Neural cell (in vitro differentiated cells): ENCODE data around the gene HBQ1. TPM values are rescaled to one million over a fixed set of nuclear protein-coding genes. Genes with fewer than 3 reads are reported as not detected.

Experiments used
- H2AFZ ChIP-seq: fragments of 200-600, 300-800 bp; sonication (generic), shearing (Covaris generic); 2 replicates; pipeline ENCODE4 v1.6.0; 2014; ENCODE audit warnings: low read depth, mild to moderate bottlenecking, antibody characterized with exemption, low read length, moderate library complexity
- H3F3A ChIP-seq: fragments of 200-600 bp; shearing (Covaris generic); 2 replicates; pipeline ENCODE4 v1.6.1; 2016; ENCODE audit warnings: mild to moderate bottlenecking, moderate library complexity, mixed read lengths, antibody characterized with exemption, low read length; ENCODE audit not compliant: insufficient read depth, poor library complexity, severe bottlenecking
- H3K27ac ChIP-seq: fragments of 200-600, 300-800 bp; sonication (generic), shearing (Covaris generic); 2 replicates; pipeline ENCODE4 v1.5.1; 2014; ENCODE audit warnings: mild to moderate bottlenecking, low read length, moderate library complexity
- H3K27me3 ChIP-seq: fragments of 300-800, 200-600 bp; sonication (generic), shearing (Covaris generic); 2 replicates; pipeline ENCODE4 v1.6.0; 2014; ENCODE audit warnings: mild to moderate bottlenecking, low read depth, low read length, moderate library complexity; ENCODE audit not compliant: insufficient read depth
- H3K36me3 ChIP-seq: fragments of 300-800, 200-600 bp; sonication (generic), shearing (Covaris generic); 2 replicates; pipeline ENCODE4 v1.5.1; 2014; ENCODE audit warnings: mild to moderate bottlenecking, antibody characterized with exemption, low read length, moderate library complexity; ENCODE audit not compliant: insufficient read depth
- H3K4me2 ChIP-seq: fragments of 300-800, 200-600 bp; sonication (generic), shearing (Covaris generic); 2 replicates; pipeline ENCODE4 v1.6.0; 2014; ENCODE audit warnings: mild to moderate bottlenecking, low read length
- H3K4me3 ChIP-seq: fragments of 300-800, 200-600 bp; sonication (generic), shearing (Covaris generic); 2 replicates; pipeline ENCODE4 v1.5.1; 2014; ENCODE audit warnings: mild to moderate bottlenecking, low read length, moderate library complexity
- H3K79me2 ChIP-seq: fragments of 200-600 bp; shearing (Covaris generic); replicated peaks from 2 replicates; pipeline ENCODE4 v1.6.0; 2014; ENCODE audit warnings: mild to moderate bottlenecking, low read length, moderate library complexity; ENCODE audit not compliant: insufficient read depth
- H3K9ac ChIP-seq: fragments of 300-800, 200-600 bp; sonication (generic), shearing (Covaris generic); 2 replicates; pipeline ENCODE4 v1.6.1; 2016; ENCODE audit warnings: mild to moderate bottlenecking, low read length, mixed read lengths
- H3K9me2 ChIP-seq: fragments of 200-600 bp; shearing (Covaris generic); 2 replicates; pipeline ENCODE4 v1.6.1; 2016; ENCODE audit warnings: mild to moderate bottlenecking, low read length, mixed read lengths; ENCODE audit not compliant: insufficient read depth
- H3K9me3 ChIP-seq: fragments of 200-600, 300-800 bp; sonication (generic), shearing (Covaris generic); 2 replicates; pipeline ENCODE4 v1.6.1; 2016; ENCODE audit warnings: mild to moderate bottlenecking, mixed run types, low read length, moderate library complexity, mixed read lengths
- H4K20me1 ChIP-seq: fragments of 200-600 bp; shearing (Covaris generic); 2 replicates; pipeline ENCODE4 v1.6.1; 2016; ENCODE audit warnings: mild to moderate bottlenecking, mixed run types; ENCODE audit not compliant: insufficient read depth
- CTCF ChIP-seq: fragments of 450-650 bp; IDR thresholded peaks from 2 replicates; pipeline ENCODE4 v1.5.1; 2014; ENCODE audit warnings: antibody characterized with exemption, mild to moderate bottlenecking, moderate library complexity; ENCODE audit not compliant: poor library complexity, severe bottlenecking
- EP300 ChIP-seq: fragments of 450-650 bp; conservative IDR thresholded peaks from 2 replicates; pipeline ENCODE4 v1.6.1; 2014; ENCODE audit warnings: antibody characterized with exemption, mild to moderate bottlenecking, moderate library complexity; ENCODE audit not compliant: poor library complexity, severe bottlenecking
- EZH2 ChIP-seq: fragments of 200-600, 300-800 bp; shearing (Covaris generic), sonication (generic); IDR thresholded peaks from 2 replicates; pipeline ENCODE4 v1.6.1; 2014; ENCODE audit warnings: antibody characterized with exemption, low read length, borderline replicate concordance, mild to moderate bottlenecking; ENCODE audit not compliant: insufficient read depth, poor library complexity, severe bottlenecking
- MXI1 ChIP-seq: fragments of 450-650 bp; conservative IDR thresholded peaks from 2 replicates; pipeline ENCODE4 v1.6.1; 2014; ENCODE audit warnings: antibody characterized with exemption, mild to moderate bottlenecking; ENCODE audit not compliant: poor library complexity, severe bottlenecking
- POLR2AphosphoS5 ChIP-seq: IDR thresholded peaks from 2 replicates; pipeline ENCODE4 v1.6.1; 2012
- RAD21 ChIP-seq: fragments of 450-650 bp; conservative IDR thresholded peaks from 2 replicates; pipeline ENCODE4 v1.6.1; 2014; ENCODE audit warnings: antibody characterized with exemption, mild to moderate bottlenecking, moderate library complexity
- SMC3 ChIP-seq: fragments of 450-650 bp; conservative IDR thresholded peaks from 2 replicates; pipeline ENCODE4 v1.6.1; 2014; ENCODE audit warnings: antibody characterized with exemption, mild to moderate bottlenecking, moderate library complexity; ENCODE audit not compliant: poor library complexity
- TAF1 ChIP-seq: IDR thresholded peaks from 2 replicates; pipeline ENCODE4 v1.6.1; 2012; ENCODE audit warnings: low read depth
- polyA plus RNA-seq: library from polyadenylated mRNA; depleted of rRNA; stranded (reverse); fragments of >200 nt; gene quantifications from 2 replicates; pipeline ENCODE4 v1.2.3, GENCODE V29; 2014
- TF ChIP-seq, protein P1 (sequence below): IDR thresholded peaks from 2 replicates; pipeline ENCODE4 v1.6.1; 2012; ENCODE audit warnings: borderline replicate concordance

HBQ1 gene
- polyA plus RNA-seq, 1 donor from 2014 or later = 4.5 TPM

DNA sequence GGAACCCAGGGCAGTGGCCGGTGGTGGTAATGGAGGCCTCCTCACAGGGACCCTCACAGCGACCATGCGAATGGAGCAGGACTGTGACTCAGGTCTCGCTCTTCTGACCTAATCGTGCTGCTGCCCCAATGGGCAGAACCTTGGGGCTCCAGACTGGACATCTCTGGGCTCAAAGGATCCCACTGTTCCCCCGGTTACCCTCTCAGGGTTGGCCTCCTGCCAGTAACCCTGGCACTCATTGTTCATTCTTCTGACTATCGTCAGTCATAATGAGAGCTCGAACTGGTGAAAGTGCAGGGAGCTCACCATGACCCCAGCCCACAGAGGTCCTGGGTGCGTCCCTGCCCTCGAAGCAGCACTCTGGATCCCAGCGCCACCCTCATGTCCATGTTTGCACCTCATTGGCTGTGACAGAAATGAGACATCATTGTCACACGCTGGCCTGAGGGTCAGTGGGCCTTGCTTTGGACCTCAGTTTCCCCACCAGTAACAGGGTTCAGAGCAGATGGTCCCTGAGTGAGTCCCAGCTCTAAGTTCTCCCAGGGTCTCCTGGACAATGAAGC is 37.8 kb upstream of the HBQ1 start:
- Histone ChIP-seq H3K4me2 (no peak overlapping the region), H3K9me3 (no peaks in the 10 kb centered on the region), H3K4me3 (no peak overlapping the region), H3F3A (no peaks in the 10 kb centered on the region), H3K9ac (no peak overlapping the region), H2AFZ (no peak overlapping the region), H3K9me2 (no peaks in the 10 kb centered on the region), H3K36me3 (no peaks in the 10 kb centered on the region), H4K20me1 (no peaks in the 10 kb centered on the region), H3K79me2 (no peaks in the 10 kb centered on the region), H3K27ac (no peak overlapping the region), H3K27me3 (no peaks in the 10 kb centered on the region)
- TF ChIP-seq CTCF (no peak), MXI1 (no peak), POLR2AphosphoS5 (no peak), RAD21 (no peak), TAF1 (no peak), SMC3 (no peak), EZH2 (no peak), EP300 (no peak)
- TF ChIP-seq, protein P1, sequence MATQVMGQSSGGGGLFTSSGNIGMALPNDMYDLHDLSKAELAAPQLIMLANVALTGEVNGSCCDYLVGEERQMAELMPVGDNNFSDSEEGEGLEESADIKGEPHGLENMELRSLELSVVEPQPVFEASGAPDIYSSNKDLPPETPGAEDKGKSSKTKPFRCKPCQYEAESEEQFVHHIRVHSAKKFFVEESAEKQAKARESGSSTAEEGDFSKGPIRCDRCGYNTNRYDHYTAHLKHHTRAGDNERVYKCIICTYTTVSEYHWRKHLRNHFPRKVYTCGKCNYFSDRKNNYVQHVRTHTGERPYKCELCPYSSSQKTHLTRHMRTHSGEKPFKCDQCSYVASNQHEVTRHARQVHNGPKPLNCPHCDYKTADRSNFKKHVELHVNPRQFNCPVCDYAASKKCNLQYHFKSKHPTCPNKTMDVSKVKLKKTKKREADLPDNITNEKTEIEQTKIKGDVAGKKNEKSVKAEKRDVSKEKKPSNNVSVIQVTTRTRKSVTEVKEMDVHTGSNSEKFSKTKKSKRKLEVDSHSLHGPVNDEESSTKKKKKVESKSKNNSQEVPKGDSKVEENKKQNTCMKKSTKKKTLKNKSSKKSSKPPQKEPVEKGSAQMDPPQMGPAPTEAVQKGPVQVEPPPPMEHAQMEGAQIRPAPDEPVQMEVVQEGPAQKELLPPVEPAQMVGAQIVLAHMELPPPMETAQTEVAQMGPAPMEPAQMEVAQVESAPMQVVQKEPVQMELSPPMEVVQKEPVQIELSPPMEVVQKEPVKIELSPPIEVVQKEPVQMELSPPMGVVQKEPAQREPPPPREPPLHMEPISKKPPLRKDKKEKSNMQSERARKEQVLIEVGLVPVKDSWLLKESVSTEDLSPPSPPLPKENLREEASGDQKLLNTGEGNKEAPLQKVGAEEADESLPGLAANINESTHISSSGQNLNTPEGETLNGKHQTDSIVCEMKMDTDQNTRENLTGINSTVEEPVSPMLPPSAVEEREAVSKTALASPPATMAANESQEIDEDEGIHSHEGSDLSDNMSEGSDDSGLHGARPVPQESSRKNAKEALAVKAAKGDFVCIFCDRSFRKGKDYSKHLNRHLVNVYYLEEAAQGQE = no peak

- H2AFZ ChIP-seq = no peak overlapping the region
- no peaks in the 10 kb centered on the region for H3K9me2 ChIP-seq
- H3K27ac ChIP-seq = no peak overlapping the region
- H3K4me3 ChIP-seq = no peak overlapping the region
- no peaks in the 10 kb centered on the region for H3K9me3 ChIP-seq
- no peak overlapping the region for H3K4me2 ChIP-seq
- H3K27me3 ChIP-seq = no peaks in the 10 kb centered on the region
- no peaks in the 10 kb centered on the region for H3K79me2 ChIP-seq
- H3K9ac ChIP-seq = no peak overlapping the region
- H3F3A ChIP-seq = no peaks in the 10 kb centered on the region
- TF ChIP-seq EZH2 (no peak), SMC3 (no peak), RAD21 (no peak), TAF1 (no peak), POLR2AphosphoS5 (no peak), EP300 (no peak), CTCF (no peak), MXI1 (no peak)
- TF ChIP-seq, protein P1 = no peak
- no peaks in the 10 kb centered on the region for H4K20me1 ChIP-seq
- no peaks in the 10 kb centered on the region for H3K36me3 ChIP-seq
These were observed 37.2 kb upstream of the HBQ1 start for GRCh38 chr16:143047-143446.
